K562 (cell line): ENCODE measurements around the gene PALLD.

Experiments
- CHD4 ChIP-seq: fragments of 200-600 bp; sonication (generic); IDR thresholded peaks from 3 replicates; pipeline ENCODE4 v1.6.1; 2012; ENCODE audit warnings: low read depth, mild to moderate bottlenecking, mixed read lengths, low read length, inconsistent platforms; ENCODE audit not compliant: insufficient read depth, insufficient replicate concordance, poor library complexity, severe bottlenecking
- CSDE1 ChIP-seq, 2 experiments: fragments of 450-650 bp; IDR thresholded peaks; 2 replicates each; pipeline ENCODE4 v1.6.1; 2016; ENCODE audit warnings: mild to moderate bottlenecking in 1 of 2
- JUN ChIP-seq, 2 experiments: sonication (generic) in 1 of 2; formaldehyde crosslinking in 1 of 2; IDR thresholded peaks; 2 replicates each; pipeline versions ENCODE4 v1.6.1 to v1.8.0; 2012 to 2022; ENCODE audit warnings: borderline replicate concordance in 2 of 2, mild to moderate bottlenecking in 2 of 2, improper control_type of control experiment in 1 of 2, low read depth in 1 of 2, low read length in 1 of 2, missing genetic modification reagents in 1 of 2
- JUND ChIP-seq, 2 experiments: IDR thresholded peaks; 2 replicates in 1 of 2; 3 replicates in 1 of 2; pipeline ENCODE4 v1.6.1; 2011; ENCODE audit warnings: borderline replicate concordance in 2 of 2, low read depth in 2 of 2, low read length in 2 of 2, improper control_type of control experiment in 1 of 2, missing biosample characterization in 1 of 2, missing genetic modification characterization in 1 of 2, missing genetic modification reagents in 1 of 2
- PHB ChIP-seq: fragments of 250-450 bp; sonication (Bioruptor Pico); IDR thresholded peaks from 2 replicates; pipeline ENCODE4 v1.5.0; 2021
- RCOR1 ChIP-seq, 2 experiments: IDR thresholded peaks; 2 replicates each; pipeline ENCODE4 v1.6.1; 2012; ENCODE audit warnings: low read depth in 2 of 2, low read length in 2 of 2, borderline replicate concordance in 1 of 2, improper control_type of control experiment in 1 of 2
- TAF1 ChIP-seq: IDR thresholded peaks from 2 replicates; pipeline ENCODE4 v1.6.1; 2011; ENCODE audit warnings: mild to moderate bottlenecking, low read length, moderate library complexity; ENCODE audit not compliant: insufficient read depth, control insufficient read depth, severe bottlenecking; ENCODE audit errors: extremely low read depth
- TEAD4 ChIP-seq, 2 experiments: sonication (generic) in 1 of 2; formaldehyde crosslinking in 1 of 2; IDR thresholded peaks; 2 replicates each; pipeline versions ENCODE4 v1.6.1 to v1.8.0; 2012 to 2022; ENCODE audit warnings: borderline replicate concordance in 1 of 2, inconsistent platforms in 1 of 2, low read length in 1 of 2, mild to moderate bottlenecking in 1 of 2, missing genetic modification reagents in 1 of 2
- ZFPM2 ChIP-seq: fragments of 250-450 bp; sonication (Bioruptor Pico); IDR thresholded peaks from 2 replicates; pipeline ENCODE4 v1.5.1; 2022; ENCODE audit warnings: mild to moderate bottlenecking
- ZNF224 ChIP-seq: sonication (generic); formaldehyde crosslinking; IDR thresholded peaks from 2 replicates; pipeline ENCODE4 v1.8.0; 2022; ENCODE audit warnings: mild to moderate bottlenecking, missing genetic modification reagents
- ZNF274 ChIP-seq: IDR thresholded peaks from 2 replicates; pipeline ENCODE4 v1.6.1; 2011; ENCODE audit warnings: low read depth, mild to moderate bottlenecking, low read length, moderate library complexity, borderline replicate concordance
- TF ChIP-seq, protein P1 (sequence below): fragments of 250-450 bp; sonication (Bioruptor Pico); IDR thresholded peaks from 2 replicates; pipeline ENCODE4 v1.8.0; 2021; ENCODE audit warnings: mild to moderate bottlenecking, moderate library complexity
- TF ChIP-seq, protein P2 (sequence below), 3 experiments: IDR thresholded peaks in 2 of 3; conservative IDR thresholded peaks in 1 of 3; 2 replicates each; pipeline ENCODE4 v1.5.1; 2011 to 2012; ENCODE audit warnings: low read length in 3 of 3, mild to moderate bottlenecking in 3 of 3, control low read depth in 2 of 3, improper control_type of control experiment in 1 of 3, inconsistent platforms in 1 of 3, low read depth in 1 of 3, mixed read lengths in 1 of 3, moderate library complexity in 1 of 3; ENCODE audit not compliant: insufficient read depth in 2 of 3
- TF ChIP-seq, protein P3 (sequence below): sonication (generic); formaldehyde crosslinking; IDR thresholded peaks from 2 replicates; pipeline ENCODE4 v1.5.0; 2020; ENCODE audit warnings: missing genetic modification reagents

DNA sequence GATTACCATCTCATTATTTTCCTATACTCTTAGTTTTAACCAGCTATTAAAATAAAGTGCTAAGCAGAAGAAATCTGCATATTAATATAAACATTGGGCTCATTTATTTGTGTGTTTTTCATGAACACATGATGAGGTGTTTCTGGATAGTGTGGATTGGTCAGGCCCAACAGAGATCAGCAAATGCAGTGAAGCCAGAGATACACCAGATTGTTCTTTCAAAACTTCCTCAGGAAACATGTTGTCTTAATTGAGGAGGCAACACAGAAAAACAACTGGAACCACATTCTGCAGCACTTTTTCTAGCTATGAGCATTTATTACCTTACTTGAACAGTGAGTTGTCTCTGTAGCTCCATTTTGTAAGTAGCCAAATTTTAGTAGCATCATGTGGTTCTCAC, 69.9 kb downstream of the PALLD start:
- no peak for TF ChIP-seq ZFPM2 (CRISPR knock-in tag)
- no peak for TF ChIP-seq CHD4
- TF ChIP-seq, protein P1, sequence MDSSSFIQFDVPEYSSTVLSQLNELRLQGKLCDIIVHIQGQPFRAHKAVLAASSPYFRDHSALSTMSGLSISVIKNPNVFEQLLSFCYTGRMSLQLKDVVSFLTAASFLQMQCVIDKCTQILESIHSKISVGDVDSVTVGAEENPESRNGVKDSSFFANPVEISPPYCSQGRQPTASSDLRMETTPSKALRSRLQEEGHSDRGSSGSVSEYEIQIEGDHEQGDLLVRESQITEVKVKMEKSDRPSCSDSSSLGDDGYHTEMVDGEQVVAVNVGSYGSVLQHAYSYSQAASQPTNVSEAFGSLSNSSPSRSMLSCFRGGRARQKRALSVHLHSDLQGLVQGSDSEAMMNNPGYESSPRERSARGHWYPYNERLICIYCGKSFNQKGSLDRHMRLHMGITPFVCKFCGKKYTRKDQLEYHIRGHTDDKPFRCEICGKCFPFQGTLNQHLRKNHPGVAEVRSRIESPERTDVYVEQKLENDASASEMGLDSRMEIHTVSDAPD: no peak
- no peak for TF ChIP-seq CSDE1 (IDR thresholded peaks at IDR 0.05)
- TF ChIP-seq ZNF224: no peak
- no peak for TF ChIP-seq PHB (CRISPR knock-in tag)
- TF ChIP-seq ZNF274: no peak
- TF ChIP-seq TAF1: no peak
- TF ChIP-seq JUN (IDR thresholded peaks at IDR 0.05; ENCODE audit: borderline replicate concordance, low read depth, low read length): no peak
- TF ChIP-seq JUN (CRISPR knock-in tag; IDR thresholded peaks at IDR 0.05; ENCODE audit: borderline replicate concordance): no peak
- TF ChIP-seq JUND (IDR thresholded peaks at IDR 0.05; ENCODE audit: borderline replicate concordance, low read depth, low read length): no peak
- no peak for TF ChIP-seq JUND (tag; IDR thresholded peaks at IDR 0.05; ENCODE audit: borderline replicate concordance, low read depth, low read length)
- TF ChIP-seq RCOR1 (IDR thresholded peaks at IDR 0.05; ENCODE audit: borderline replicate concordance in 1 of 2, low read depth in 2 of 2, low read length in 2 of 2): no peak
- no peak for TF ChIP-seq TEAD4 (IDR thresholded peaks at IDR 0.05; ENCODE audit: low read length)
- no peak for TF ChIP-seq TEAD4 (CRISPR knock-in tag; IDR thresholded peaks at IDR 0.05; ENCODE audit: borderline replicate concordance)
- TF ChIP-seq, protein P2, sequence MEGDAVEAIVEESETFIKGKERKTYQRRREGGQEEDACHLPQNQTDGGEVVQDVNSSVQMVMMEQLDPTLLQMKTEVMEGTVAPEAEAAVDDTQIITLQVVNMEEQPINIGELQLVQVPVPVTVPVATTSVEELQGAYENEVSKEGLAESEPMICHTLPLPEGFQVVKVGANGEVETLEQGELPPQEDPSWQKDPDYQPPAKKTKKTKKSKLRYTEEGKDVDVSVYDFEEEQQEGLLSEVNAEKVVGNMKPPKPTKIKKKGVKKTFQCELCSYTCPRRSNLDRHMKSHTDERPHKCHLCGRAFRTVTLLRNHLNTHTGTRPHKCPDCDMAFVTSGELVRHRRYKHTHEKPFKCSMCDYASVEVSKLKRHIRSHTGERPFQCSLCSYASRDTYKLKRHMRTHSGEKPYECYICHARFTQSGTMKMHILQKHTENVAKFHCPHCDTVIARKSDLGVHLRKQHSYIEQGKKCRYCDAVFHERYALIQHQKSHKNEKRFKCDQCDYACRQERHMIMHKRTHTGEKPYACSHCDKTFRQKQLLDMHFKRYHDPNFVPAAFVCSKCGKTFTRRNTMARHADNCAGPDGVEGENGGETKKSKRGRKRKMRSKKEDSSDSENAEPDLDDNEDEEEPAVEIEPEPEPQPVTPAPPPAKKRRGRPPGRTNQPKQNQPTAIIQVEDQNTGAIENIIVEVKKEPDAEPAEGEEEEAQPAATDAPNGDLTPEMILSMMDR (IDR thresholded peaks at IDR 0.05 in 2 of 3, conservative IDR thresholded peaks at IDR 0.05 in 1 of 3; ENCODE audit: insufficient read depth in 2 of 3, low read depth in 1 of 3, low read length in 3 of 3): no peak
- TF ChIP-seq, protein P3, sequence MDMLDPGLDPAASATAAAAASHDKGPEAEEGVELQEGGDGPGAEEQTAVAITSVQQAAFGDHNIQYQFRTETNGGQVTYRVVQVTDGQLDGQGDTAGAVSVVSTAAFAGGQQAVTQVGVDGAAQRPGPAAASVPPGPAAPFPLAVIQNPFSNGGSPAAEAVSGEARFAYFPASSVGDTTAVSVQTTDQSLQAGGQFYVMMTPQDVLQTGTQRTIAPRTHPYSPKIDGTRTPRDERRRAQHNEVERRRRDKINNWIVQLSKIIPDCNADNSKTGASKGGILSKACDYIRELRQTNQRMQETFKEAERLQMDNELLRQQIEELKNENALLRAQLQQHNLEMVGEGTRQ (CRISPR knock-in tag): no peak
